ENCODE data around the gene DDX39B. TPM values are rescaled to one million over a fixed set of nuclear protein-coding genes. Genes with fewer than 3 reads are reported as not detected.
"Not testable (repeated sequence)": the region's sequence is repeated elsewhere in the genome, so short reads cannot be mapped to it uniquely, and the experiment has no call there.

The DDX39B gene
- total and polyA plus RNA-seq, 10 donors: 291 to 768 (median 381) TPM

DNA sequence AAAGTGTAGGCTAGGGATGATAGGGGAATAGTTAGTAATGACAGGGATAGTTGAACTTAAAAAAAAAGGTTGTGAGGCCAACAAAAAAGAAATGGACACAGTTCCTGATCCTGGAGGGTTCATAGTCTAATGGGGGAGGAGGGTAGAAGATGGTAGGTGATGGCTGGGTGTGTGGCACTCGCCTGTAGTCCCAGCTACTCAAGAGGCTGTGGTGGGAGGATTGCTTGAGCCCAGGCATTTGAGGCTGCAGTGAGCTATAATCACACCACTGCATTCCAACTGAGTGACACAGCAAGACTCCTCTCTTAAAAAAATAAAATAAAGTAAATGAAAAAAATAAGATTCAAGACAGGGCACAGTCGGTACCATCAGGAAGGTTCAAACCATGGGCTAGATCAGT, 46.2 kb downstream of the DDX39B start:
- 47 to 62% (median 55%) methylated on average over 2 of the region's 2 CpGs for WGBS, 5 donors
- Histone ChIP-seq H3K27ac (peak overlapping the region; percentile 84 to 95 (median 93)), H3K27me3 (replicated peaks in 1 of 7) (no peaks in the 10 kb centered on the region), H3K9me3 (no peaks in the 10 kb centered on the region), H3K4me3 (peak overlapping the region in 6 of 8 donors; percentile 60 to 87 (median 66)), H3K36me3 (no peaks in the 10 kb centered on the region), H3K4me1 (peaks cover 31 to 76% (median 54%) of the 10 kb centered on the region in 6 donors)
- intact Hi-C loops (cut with DNase I; ENCODE audit: low total_unique reads): loop anchor here (5.0 to 10.0 kb wide), 2 partner anchors 42 to 91 kb away; partner anchors contain the start of gene MICA
- TF ChIP-seq POLR2AphosphoS5 (IDR thresholded peaks at IDR 0.05): no peak
- DNase-seq: no peak

DNA sequence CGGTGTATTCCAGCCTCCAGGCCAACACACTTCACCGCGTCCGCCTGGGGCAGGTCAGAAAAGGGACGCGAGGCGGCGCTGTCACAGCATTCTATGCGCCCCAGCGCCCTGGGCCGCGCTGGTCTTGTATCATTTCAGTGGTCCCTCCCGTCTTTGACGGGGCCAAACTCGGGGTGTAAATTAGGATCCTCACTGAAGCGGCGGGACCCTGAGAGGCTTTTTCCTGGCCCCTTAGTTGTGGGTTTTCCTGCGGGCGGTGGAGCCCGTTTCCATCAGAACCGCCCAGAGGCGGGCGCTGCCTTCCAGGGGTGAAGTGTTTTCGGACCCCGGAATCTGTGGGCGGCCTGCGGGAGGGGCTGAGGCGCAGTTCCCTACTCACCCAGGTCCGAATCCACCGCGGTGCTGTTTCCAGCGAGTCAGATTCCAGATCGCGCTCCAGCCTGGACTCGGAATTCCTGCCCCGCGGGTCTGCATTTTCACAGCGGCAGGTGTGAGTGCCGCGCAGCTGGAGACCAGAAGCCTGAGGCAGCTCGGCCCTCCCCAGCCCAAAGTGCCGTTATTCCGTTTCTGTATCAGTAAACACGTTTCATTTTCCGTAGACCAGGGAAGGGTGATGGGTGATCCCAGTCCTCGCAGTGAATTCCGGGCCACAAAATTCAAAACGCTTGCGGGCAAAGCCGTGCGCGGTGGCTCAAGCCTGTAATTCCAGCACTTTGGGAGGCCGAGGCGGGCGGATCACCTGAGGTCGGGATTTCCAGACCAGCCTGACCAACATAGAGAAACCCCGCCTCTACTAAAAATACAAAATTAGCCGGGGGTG, 47.7 kb downstream of the DDX39B start:
- Histone ChIP-seq H3K9me3 (no peaks in the 10 kb centered on the region), H3K27me3 (replicated peaks in 1 of 7) (no peaks in the 10 kb centered on the region), H3K27ac (peak overlapping the region; percentile 84 to 95 (median 93)), H3K36me3 (no peaks in the 10 kb centered on the region), H3K4me3 (peak overlapping the region; percentile 44 to 87 (median 62)), H3K4me1 (peaks cover 31 to 67% (median 51%) of the 10 kb centered on the region in 6 donors)
- TF ChIP-seq, protein P1, sequence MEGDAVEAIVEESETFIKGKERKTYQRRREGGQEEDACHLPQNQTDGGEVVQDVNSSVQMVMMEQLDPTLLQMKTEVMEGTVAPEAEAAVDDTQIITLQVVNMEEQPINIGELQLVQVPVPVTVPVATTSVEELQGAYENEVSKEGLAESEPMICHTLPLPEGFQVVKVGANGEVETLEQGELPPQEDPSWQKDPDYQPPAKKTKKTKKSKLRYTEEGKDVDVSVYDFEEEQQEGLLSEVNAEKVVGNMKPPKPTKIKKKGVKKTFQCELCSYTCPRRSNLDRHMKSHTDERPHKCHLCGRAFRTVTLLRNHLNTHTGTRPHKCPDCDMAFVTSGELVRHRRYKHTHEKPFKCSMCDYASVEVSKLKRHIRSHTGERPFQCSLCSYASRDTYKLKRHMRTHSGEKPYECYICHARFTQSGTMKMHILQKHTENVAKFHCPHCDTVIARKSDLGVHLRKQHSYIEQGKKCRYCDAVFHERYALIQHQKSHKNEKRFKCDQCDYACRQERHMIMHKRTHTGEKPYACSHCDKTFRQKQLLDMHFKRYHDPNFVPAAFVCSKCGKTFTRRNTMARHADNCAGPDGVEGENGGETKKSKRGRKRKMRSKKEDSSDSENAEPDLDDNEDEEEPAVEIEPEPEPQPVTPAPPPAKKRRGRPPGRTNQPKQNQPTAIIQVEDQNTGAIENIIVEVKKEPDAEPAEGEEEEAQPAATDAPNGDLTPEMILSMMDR (IDR thresholded peaks at IDR 0.05 in 8 of 11, conservative IDR thresholded peaks at IDR 0.05 in 3 of 11): peak; percentile 53 to 93 (median 88)
- TF ChIP-seq POLR2A (IDR thresholded peaks at IDR 0.05) (no peak), POLR2AphosphoS5 (IDR thresholded peaks at IDR 0.05) (peak; percentile 79 to 88 (median 87))
- whole genome bisulfite sequencing, 5 donors: 0 to 1% (median 0%) methylated on average over 37 to 58 of the region's 58 CpGs
- intact Hi-C loops (cut with DNase I; ENCODE audit: low total_unique reads): loop anchor here (10.0 kb wide), 1 partner anchor 89 kb away; the partner anchor contains the start of gene MICA
- DNase-seq: peak; percentile 95

DNA sequence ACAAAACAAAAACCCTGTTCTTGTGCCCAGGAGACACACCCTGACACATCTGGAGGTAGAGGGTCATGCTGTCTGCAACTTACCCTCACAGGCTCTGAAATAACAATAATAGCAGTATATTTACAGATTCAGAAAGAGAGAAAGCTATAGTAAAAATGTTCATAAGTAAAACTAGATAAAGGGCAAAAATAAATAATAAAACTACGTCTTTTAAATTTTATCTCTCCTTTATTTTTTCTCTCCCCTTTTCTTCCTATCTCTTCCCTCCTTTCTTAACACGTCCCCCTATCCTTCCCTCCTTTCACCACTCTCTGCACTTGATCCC, 48.3 kb downstream of the DDX39B start:
- Histone ChIP-seq H3K4me1 (peaks cover 28 to 61% (median 46%) of the 10 kb centered on the region in 6 donors), H3K27ac (peak overlapping the region in 6 of 8 donors; percentile 84 to 95 (median 93)), H3K4me3 (peak overlapping the region in 7 of 8 donors; percentile 44 to 87 (median 63))
- DNase-seq; H3K36me3 ChIP-seq; H3K27me3 ChIP-seq (replicated peaks in 1 of 7); H3K9me3 ChIP-seq: not testable (repeated sequence)
- WGBS, 5 donors: 0 to 2% (median 1%) methylated on average over 2 of the region's 2 CpGs
- intact Hi-C loops (cut with DNase I; ENCODE audit: low total_unique reads): loop anchor here (10.0 kb wide), 1 partner anchor 89 kb away; the partner anchor contains the start of gene MICA

DNA sequence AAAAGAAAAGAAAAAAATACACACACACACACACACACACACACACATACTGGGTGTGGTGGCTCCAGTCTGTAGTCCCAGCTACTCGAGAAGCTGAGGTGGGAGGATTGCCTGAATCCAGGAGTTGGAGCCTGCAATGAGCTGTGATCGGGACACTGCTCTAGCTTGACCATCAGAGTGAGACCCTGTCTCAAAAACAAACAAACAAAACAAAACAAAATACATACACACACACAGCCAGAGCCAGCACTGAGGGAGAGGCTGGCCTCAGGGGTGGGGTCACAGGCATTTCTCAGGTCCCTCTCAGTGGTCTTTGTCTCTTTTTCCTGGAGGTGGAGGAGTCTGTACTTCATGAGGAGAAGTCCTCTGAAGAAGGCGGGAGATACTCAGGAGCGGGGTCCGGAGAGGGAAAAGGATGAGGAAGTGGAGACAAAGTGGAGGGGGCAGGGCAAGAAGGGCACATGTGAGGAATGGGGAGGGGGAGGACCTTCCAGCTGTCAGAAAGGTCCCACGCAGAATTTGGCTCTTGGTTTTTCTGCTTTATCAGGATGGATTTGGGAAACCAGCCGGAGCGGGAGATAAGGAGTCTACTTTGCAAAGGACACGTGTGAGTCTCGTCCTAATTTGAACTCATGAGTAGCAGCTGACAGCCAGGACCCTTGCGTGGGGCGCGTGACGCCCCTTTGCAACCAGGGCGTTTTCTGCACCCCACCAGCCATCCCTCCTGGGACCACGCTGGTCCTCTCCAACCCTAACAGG, 51.5 kb downstream of the DDX39B start:
- 59 to 77% (median 71%) methylated on average over 16 of the region's 16 CpGs for WGBS, 5 donors
- intact Hi-C loops (cut with DNase I; ENCODE audit: low total_unique reads): loop anchor here (10.0 kb wide), 1 partner anchor 85 kb away; the partner anchor contains the start of gene MICA

More for the DNA sequence above, 51.5 kb downstream of the DDX39B start:
- TF ChIP-seq POLR2A (IDR thresholded peaks at IDR 0.05): no peak
- no peak for TF ChIP-seq POLR2AphosphoS5 (IDR thresholded peaks at IDR 0.05)
- TF ChIP-seq, protein P1 (IDR thresholded peaks at IDR 0.05 in 8 of 11, conservative IDR thresholded peaks at IDR 0.05 in 3 of 11): no peak
- Histone ChIP-seq H3K36me3 (no peaks in the 10 kb centered on the region), H3K27me3 (replicated peaks in 1 of 7) (no peaks in the 10 kb centered on the region), H3K4me1 (peaks cover 9 to 35% (median 24%) of the 10 kb centered on the region in 6 donors), H3K9me3 (no peaks in the 10 kb centered on the region), H3K4me3 (no peak overlapping the region), H3K27ac (no peak overlapping the region)
- no peak for DNase-seq

All from spleen (tissue), 11 donors.